NCI-H1092 (cell line): ENCODE data around the gene ELK3.

ENCODE experiments used
- DNase-seq: peaks from one replicate; lab custom pipeline; 2025; lab: John Stamatoyannopoulos, UW

Gene ELK3

DNA sequence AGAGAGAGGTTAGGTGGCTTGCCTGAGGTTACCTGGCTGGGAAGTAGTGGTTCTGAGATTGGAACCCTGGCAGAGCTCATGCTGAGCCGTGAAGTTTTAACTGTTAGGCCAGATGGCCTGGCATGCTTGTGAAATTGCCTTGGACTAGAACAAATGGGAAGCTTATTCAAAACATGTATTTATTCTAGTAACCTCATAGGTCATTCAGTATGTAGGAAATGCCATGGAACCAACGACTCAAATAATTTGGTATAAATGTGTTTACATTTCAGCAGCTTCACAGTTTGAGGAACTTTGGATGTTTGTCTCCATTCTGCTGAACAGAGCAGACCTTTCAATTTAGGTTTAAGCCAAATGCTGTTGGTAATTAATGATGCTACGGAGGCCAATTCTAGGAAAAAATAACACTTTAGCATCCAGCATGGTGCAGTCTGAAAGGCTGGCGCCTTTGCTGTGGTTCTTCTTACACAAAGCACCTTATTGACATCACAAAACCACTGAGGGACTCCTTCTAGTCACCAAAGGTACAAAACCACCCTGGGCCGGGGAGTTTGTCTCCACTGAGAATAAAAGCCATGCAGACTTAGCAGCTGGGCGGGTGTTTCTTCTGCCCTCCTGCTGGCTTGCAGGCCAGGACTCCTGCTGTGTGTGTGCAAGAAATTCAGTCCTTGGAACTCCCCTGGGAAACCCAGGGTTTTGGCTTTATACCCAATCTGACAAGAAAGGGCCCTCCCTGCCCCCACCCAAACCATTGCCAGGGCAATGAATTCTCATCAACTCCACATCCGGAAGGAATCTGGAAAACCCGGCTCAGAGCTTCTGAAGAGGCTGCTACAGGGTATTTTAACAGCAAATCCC, 64.2 kb downstream of the ELK3 start:
- DNase-seq = peak; percentile 28

- DNase-seq = no peak
Measured at GRCh38 chr12:96260231-96260630, 66.1 kb downstream of the ELK3 start.

DNA sequence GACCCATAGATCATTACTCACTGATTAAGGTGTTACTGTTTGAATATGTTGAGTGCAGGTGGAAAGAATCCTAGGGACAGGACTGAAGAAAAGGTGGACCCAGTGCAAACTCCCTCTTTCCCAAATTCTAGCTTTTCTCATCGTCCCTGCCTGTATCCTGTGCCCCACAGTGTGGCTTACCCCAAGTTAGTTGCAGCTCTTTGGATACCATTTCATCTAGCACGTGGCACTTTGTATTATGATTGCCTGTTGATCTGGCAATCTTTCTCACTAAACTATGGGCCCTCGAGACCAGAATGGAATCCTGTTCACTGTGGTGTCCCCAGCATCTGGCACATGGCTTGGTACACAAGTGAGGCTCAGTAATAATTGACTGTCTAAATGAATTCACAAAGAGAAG, 66.5 kb downstream of the ELK3 start:
- DNase-seq = no peak

GRCh38 chr12:96261557-96261956, 67.4 kb downstream of the ELK3 start:
- no peak for DNase-seq

- peak; percentile 28 for DNase-seq
Measured at GRCh38 chr12:96263449-96263902, 69.3 kb downstream of the ELK3 start.

DNA sequence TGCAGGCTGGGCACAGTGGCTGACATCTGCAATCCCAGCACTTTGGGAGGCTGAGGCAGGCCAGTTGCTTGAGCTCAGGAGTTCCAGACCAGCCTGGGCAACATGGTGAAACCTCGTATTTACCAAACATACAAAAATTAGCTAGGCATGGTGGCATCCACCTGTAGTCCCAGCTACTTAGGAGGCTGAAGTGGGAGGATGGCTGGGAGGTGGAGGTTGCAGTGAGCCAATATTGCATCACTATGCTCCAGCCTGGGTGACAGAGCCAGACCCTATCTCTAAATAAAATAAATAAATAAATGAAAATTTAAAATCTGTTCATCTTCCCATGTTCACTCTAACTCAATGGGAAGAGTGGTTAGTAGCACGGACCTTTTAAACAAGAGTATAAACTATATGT, 71.2 kb downstream of the ELK3 start:
- no peak for DNase-seq

GRCh38 chr12:96265836-96266235, 71.7 kb downstream of the ELK3 start:
- no peak for DNase-seq

DNA sequence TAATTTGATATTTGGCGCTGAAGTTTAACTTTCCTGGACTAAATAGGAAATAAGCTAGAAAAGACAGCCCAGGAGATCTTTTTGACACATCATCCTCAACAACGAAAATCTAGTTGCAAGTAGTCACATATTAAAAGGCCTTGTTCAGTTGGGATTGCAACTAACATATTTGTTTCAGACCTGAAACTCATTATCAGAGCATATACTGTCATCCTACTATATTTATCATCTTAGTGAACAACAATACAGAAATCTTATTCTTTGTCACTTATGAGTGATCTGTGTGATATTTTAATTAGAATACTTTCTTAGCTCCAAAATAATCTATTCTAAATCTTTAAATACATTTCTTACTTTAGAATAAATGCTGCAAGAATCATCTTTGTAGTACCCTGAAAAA, 72.1 kb downstream of the ELK3 start:
- DNase-seq = no peak

GRCh38 chr12:96271469-96272199, 77.5 kb downstream of the ELK3 start:
- no peak for DNase-seq

DNA sequence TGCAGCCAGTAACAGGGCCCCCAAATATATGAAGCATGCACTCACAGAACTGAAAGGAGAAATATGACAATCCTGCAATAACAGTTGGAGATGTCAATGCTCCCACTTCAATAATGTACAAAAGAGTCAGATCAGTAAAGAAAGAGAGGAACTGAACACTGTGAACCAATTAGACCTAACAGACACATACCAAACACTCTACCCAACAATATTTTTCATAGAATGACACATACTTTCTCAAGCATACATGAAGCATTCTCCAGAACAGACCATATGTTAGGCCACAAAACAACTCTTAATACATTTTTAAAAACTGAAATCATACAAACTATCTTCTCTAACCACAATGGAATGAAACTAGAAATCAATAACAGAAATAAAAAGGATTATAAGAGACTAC, 80.2 kb downstream of the ELK3 start:
- no peak for DNase-seq

- no peak for DNase-seq
Measured at GRCh38 chr12:96285158-96285557, 91.0 kb downstream of the ELK3 start.

DNA sequence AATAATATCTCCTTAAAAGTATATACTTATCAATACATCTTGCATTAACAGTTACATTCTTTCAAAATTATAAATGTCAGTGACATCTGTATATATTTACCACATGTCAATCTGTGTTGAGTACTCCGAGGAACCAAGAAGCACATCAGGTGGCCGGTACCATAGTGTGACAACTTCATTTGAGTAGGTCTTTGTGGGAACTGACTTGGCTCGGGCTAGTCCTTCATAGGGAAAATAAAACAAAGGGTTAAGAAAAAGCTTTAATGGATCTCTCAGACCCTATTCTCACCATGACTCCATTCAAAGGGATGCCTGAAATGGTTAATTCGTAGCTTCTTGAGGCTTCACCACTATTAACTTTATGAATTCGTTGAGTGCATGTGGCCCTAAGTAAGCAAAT, 94.9 kb downstream of the ELK3 start:
- DNase-seq = no peak

DNA sequence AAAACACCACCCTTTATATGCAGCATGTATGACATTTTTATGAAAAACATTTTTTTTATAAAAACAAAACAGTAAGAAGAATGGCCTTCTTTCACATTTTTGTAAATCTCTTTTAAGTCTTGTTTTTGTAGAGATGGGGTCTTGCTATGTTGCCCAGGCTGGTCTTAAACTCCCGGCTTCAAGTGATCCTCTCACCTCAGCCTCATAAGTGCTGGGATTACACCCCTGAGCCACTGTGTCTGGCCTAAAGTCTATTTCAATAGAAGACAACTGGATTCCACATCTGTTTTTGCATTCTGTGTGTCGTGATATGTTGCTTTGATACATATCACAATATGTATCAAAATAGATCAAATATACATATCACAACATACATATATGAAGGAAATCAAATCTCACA, 98.9 kb downstream of the ELK3 start:
- no peak for DNase-seq

- no peak for DNase-seq
Measured at GRCh38 chr12:96294831-96295230, 100.7 kb downstream of the ELK3 start.

GRCh38 chr12:96295532-96296160, 101.5 kb downstream of the ELK3 start:
- no peak for DNase-seq

GRCh38 chr12:96297504-96297903, 103.3 kb downstream of the ELK3 start:
- DNase-seq = no peak

DNA sequence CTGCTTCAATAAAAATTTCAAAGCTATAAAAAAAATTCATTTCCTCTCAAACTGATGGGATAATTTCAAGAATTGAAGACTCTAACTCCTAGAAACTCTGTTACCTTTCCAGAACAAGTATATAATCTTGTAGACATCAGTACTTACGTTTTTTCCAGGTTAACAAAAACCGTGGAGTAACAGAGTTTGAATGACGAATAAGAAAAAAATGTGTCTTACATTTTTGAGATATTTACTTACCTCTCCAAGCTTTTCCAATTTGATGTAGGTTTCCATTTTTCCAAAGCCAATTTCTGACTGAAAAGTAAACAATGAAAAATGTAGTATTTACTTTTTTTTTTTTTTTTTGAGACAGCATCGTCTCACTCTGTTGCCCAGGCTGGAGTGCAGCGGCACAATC, 105.9 kb downstream of the ELK3 start:
- DNase-seq = no peak

GRCh38 chr12:96301732-96302131, 107.6 kb downstream of the ELK3 start:
- no peak for DNase-seq

GRCh38 chr12:96302687-96303310, 108.6 kb downstream of the ELK3 start:
- DNase-seq = no peak

DNA sequence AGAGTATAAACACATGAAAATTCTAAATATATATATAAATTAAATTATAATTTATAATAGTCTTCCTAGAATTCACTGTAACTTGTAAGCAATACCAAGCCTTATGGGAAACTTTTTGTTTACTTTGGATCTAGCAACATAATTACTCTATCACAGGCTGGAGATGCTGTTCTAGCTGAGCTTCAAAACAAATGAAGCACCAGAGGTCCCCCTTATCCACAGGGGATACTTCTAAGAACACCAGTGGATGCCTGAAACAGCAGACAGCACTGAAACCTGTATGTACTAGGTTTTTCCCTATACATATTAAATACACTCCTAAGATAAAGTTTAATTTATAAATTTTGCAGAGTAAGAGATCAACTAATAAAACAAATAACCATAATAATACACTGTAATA, 109.5 kb downstream of the ELK3 start:
- DNase-seq = no peak

- no peak for DNase-seq
Measured at GRCh38 chr12:96305665-96306064, 111.5 kb downstream of the ELK3 start.

- no peak for DNase-seq
Measured at GRCh38 chr12:96308881-96309280, 114.7 kb downstream of the ELK3 start.
